ENCODE measurements around the gene TMC3.
"Not testable (repeated sequence)": the region's sequence is repeated elsewhere in the genome, so short reads cannot be mapped to it uniquely, and the experiment has no call there.

Gene TMC3

DNA sequence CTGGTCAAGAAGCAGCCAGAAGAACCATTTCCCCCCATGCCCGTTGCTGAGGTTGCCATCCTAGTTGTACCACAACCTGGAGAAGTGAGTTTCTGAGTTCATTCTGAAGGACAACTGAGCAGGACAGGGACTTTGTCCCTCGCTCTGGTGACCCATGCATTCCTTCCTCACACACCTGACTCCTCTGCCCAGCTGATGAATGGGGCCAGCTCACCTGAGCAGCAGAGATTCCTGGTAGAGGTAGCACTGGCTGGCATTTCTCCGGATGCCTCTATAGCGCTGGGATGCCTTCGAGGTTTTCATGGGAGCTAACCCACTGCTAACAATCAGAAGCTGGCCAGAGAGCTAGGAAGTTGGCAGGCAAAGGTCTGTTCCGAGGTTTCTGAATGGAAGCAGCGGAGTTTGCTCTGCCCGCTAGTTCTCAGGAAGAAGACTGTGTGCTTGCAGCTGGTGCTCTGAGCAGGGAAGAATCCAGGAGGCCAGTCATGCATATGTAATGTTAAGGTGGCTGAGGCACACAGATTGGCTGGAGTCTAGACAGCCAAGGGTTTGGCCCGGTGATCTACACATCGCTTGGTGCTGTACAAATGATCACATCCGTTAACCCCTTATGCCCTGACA, at the start of gene TMC3:
TSS of gene TMC3 (minus strand) at position 439 of the 621 bp plus-strand sequence. CDS start at position 303, 136 bp downstream.
- no peak for DNase-seq (ENCODE audit: low read depth)

DNA sequence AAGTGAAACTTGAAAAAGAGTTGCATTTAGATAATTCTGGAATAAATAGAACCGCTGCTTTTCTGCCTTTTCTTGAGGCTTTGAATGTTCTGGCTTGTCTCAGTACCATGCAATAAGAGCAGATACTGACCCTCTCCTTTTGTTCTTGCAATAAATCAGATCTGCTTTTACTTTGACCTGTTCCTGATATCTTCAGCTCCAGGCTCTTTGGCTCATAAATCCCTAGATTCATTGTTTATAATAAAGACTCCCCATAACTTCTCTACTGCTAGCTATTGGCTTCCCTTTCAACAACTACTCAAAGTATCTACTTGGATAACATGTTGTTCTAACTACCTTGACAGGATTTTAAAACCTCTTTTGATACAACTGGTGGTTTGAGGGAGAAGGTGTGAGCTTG, 47.4 kb upstream of the TMC3 start:
- no peak for DNase-seq (ENCODE audit: low read depth)

DNA sequence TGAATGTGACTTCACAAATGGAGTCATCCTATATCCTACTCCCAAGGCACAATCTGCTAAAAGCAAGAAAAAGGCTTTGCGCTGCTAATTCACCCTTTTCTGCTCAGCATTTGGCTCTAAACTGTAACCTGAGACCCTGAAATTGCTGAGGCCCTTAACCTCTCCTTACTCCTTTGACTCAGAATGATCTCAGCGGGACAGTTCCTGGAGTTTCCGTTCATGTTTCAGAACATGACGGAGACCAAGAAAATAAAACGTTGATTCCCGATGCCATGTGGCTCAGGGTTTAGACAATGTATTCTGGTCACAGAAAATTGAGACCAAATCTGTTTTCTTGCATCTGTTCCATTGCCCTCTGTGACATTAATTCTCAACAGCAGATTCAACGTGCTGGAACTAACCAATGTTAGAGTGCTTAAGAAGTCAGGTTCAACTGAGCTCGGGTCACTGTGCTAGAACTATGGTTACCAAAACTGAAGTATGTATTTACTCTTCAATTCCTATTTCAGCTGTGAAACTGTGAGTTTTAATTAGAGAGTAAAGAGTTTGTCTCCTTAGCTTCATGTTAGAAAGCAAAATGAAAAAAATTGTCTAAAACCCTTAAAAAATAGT, 45.4 kb upstream of the TMC3 start:
- DNase-seq (ENCODE audit: low read depth): no peak

DNA sequence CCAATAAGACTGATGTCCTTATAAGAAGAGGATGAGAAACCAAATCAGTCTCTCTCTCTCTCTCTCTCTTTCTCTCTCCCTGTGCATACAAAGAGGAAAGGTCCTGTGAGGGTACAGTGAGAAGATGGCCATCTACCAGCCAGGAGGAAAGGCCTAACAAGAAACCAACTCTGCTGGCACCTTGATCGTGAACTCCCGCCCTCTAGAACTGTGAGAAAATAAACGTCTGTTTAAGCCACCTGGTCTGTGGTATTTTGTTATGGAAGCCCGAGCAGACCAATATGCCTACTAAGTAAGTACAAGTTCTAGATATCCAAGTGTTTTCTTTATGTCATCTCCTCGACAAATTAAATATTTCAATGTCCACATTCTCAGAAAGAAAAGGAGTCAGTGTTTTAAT, 44.9 kb upstream of the TMC3 start:
- DNase-seq (ENCODE audit: low read depth): no peak

DNA sequence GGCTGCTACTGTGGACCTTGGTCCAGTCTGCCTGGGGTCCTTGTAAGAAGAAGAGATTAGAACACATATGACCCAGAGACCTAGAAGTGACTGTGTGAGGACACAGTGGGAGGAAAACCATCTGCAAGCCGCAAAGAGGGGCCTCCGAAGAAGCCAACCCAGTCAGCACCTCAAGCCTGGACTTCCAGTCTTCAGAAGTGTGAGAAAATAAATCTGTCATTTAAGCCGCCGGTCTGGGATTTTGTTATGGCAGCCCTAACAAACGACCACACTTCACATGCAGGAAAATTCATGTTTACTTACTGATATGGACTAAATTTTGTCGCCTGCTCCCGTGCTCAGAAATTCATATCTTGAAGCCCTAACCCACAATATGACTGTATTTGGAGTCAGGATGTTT, 44.4 kb upstream of the TMC3 start:
- no peak for DNase-seq (ENCODE audit: low read depth)

DNA sequence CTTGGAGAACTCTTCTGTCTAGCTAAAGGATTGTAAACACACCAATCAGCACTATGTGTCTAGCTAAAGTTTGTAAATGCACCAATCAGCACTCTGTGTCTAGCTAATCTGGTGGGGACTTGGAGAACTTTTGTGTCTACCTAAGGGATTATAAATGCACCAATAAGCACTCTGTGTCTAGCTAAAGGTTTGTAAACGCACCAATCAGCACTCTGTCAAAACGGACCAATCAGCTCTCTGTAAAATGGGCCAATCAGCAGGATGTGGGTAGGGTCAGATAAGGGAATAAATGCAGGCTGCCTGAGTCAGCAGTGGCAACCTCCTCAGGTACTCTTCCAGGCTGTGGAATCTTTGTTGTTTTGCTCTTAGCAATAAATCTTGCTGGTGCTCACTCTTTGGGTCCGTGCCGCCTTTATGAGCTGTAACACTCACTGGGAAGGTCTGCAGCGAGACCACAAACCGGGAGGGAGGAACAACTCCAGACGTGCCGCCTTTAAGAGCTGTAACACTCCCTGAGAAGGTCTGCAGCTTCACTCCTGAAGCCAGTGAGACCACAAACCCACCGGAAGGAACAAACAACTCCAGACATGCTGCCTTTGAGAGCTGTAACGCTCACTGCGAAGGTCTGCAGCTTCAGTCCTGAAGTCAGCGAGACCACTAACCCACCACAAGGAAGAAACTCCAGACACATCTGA, 40.4 kb upstream of the TMC3 start:
- DNase-seq (ENCODE audit: low read depth): not testable (repeated sequence)

DNA sequence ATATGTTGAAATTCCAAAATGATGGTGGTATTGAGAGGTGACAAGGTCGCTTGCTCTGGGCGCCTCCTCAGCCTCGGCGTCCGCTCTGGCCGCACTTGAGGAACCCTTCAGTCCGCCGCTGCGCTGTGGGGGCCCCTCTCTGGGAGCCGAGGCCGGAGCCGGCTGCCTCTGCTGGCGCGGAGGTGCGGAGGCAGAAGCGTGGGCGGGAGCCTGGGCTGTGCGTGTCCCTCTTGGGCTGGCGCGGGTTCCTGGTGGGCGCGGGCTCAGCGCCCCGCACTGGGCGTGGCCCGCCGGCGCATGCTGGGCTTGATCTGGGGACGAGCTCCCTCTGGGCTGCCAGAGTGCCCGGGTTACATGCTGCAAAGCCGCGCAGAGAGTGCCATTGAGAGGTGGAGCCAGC, 39.8 kb upstream of the TMC3 start:
- no peak for DNase-seq (ENCODE audit: low read depth)

DNA sequence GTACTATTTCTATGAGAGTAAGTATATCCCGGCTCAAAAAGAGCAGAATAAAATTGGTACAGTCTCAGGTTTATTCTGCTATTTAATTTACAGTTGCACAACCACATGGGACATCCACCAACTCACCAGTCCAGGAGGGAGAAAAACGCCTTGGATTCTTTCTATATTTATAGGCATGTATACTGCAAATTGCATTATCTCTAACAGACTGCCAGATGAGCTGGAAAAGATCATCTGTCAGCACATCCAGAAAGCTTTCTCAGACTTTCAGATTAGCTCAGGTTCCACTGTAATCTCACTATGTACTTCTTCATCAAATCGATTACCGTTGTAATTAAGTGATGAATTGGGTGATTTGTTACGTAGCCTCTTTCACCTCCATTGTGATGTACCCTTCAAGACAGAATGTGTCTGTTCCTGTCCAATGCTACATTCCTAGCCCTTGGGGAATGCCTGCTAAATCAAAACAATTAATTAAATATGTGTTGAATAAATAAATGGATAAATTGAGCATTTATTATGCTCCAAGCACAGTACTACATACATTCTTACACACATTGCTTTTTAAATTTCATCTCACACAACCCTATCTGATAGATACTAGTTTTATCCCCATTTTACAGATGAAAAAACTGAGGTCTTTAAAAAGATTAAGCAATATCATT, 38.1 kb upstream of the TMC3 start:
- no peak for DNase-seq (ENCODE audit: low read depth)

DNA sequence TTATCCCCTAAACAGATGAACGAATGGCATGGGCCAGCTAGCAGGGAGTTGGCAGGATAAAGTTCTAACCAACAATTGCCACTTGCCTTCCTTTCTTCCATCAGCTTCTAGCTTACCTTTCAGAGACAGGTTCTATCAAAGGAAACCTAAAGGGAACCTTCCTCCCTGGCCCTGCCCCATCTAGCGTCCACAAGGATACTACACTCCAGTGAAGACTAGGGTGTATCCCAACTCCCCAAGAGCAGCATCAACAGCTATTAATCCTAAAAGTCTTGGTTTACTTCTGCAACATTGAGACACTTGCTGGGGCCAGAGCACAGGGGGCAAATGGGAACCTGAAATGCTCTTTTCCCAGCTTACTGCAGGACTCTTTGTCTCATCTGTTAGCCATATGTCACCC, 37.0 kb upstream of the TMC3 start:
- no peak for DNase-seq (ENCODE audit: low read depth)

DNA sequence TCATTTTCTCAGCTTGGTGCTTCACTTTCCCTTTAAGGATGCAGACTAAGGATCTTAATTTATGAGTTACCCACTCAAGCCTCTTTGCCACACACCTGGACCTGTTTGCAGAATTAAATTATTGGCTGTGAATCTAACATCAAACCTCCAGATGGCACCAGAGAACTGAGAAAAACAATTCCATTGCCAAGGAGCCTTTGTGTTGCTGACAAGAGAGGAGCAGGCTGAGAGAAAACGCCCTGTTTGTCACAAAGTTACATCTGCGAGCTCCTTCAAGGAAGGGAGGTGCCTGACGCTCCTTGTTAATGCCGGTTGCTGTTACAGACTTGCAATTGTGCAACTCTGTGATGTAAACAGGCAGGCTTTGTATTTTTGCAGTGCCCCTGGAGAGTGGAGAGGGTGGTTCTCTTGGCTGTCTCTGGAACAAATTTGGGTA, 36.3 kb upstream of the TMC3 start:
- no peak for DNase-seq (ENCODE audit: low read depth)

DNA sequence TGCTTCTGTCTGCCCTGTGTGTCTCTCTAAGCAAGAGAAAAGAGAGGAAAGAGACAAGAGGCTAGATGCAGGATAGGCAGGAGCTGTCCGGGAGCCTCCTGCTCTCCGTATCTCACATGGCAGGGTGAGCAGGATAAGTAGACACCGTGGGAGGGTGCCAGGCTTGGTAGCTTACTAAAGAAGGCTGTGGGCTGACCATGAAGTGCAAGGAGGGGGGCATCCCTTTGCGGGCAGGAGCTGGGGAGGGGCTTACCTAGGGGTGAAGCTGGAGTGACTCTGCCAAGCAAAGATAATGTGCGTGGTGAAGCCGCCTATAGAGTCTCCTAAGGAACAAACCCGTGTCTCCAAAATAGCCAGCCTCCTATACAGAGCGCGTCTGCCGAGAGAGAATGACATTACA, 33.7 kb upstream of the TMC3 start:
- no peak for DNase-seq (ENCODE audit: low read depth)

DNA sequence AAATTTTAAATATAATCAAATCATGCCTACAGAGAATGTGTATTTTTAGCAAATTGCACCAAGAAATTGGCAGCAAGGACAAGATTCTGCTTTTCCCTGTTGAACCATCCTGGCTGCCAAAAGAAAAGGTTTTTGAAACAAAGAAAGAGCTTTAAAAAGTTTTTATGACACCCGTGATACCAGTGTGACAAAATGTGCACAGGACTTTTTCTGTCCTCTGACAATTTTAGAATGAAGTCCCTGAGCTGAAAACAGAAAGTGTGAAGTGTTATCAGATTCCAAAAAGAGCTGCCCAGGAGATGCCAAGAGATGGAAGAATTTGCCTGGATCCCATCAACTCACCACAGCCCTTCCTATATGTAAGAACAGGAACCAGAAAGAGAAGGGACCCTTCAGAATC, 33.2 kb upstream of the TMC3 start:
- no peak for DNase-seq (ENCODE audit: low read depth)

DNA sequence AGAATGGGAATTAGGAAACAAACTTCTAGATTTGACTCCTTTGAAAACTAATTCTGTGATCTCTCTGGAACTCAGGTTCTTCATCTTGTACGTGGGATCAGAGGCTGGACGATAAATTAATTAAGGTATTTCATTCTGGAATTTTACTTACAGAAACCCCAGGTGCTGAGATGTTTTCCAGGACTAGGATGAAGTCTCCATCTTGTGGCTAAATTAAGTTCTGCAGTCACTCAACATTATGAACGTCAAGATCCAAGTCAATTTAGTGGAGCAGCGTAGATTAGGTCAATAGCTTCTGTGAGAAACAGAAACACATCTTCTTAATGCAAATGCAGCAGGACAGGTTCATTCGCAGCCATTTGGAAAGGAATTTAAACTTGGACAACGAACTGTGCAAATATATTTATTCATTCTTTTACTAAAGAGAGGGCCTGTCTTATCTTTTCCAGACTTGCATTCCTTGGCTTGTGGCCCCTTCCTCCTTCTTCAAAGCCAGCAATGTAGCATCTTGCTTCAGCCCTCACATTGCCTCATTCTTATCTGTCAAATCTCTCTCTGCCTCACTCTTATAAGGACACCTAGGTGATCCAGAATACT, 26.7 kb upstream of the TMC3 start:
- DNase-seq (ENCODE audit: low read depth): no peak

DNA sequence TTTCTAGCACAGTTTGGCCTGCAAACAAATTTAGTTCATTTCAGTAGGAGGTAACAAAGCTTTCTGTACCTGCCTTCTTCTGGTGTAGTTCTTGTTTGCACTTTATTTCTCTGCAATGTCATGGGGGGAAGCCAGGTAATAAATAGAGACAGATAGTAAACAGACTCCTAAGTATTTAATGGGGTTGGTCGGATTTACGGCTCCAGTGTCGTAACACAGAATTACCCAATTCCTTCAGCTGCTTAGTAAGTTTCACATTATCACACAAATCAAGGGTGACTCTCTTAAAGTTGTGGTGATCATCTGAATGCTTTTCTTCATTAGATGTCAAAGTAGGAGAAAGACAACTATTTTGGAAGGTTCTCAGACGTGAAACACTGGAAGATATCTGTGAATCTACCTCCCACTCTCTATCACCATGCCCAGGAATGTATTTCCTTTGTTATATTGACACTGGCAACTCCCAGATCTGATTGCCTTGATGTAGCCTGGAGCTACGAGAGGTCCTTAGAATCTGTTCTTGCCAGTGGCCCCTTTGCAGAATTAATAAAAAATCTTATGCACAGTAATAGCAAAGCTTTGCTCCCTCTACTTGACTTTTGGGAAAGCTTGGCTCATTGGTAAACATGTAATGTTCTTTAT, 25.0 kb upstream of the TMC3 start:
- no peak for DNase-seq (ENCODE audit: low read depth)

DNA sequence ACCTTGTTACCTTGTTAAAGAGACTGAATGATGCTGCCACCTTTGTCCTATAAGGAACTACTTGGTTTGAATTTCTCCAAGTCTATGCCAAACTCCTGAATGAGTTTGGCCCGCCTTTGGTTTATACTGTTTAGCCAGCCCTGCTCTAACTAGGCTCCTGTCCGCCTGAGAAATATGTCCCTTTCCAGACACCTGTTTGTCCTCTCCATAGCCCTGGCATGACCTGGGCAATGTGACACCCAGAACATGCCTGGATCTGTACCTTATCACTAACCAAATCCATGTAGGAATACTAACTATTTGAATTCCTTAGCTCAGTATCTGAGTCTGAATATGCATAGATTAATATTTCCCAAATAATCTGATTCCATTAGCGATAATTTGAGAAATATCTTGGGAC, 24.4 kb upstream of the TMC3 start:
- no peak for DNase-seq (ENCODE audit: low read depth)

DNA sequence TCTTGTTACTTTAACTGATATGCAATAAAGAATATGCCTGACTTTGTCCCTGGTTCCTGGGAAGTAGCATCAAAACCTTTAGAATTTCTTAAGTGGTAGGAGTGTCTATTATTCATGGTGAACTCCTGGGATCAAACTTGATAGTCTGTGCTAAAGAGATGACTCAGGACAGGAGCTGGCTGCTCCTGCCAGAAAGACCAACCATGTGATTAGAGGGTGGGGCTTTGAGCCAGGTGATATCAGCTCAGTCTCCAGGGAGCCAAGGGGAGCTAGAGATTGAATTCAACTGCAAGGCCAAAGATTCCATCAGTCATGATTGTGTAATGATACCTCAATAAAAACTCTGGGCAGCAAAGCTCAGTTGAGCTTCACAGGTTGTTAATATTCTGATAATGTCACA, 20.6 kb upstream of the TMC3 start:
- no peak for DNase-seq (ENCODE audit: low read depth)

DNA sequence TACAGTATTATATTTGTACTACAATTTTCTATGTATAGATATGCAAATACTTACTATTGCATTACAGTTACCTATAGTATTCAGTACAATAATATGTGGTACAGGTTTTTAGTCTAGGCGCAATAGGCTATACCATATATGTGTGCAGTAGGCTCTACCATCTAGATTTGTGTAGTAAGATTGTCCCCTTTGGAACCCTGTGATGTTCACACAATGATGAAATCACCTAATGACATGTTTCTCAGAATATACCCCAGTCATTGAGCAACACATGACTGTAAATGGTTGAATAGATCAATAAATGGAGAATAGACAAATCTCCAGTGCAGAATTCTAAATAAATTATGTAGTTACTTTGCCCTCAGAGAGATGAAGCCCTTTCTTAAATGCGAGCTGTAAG, 17.6 kb upstream of the TMC3 start:
- DNase-seq (ENCODE audit: low read depth): no peak

DNA sequence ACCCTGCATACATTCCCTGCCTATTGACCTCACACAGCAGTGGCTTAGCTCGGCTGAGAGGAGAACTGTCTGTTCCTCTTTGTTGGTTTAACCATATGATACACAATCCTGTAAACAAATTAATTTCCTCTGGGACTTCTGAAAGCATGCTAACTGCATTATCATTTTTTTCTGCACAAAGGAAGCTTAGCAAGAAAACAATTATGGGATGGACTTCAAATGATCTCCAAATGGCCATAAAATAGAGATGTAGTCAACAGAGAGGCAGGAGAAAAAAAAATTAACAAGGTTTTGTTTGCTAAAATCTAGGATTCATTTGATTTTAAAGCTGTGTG, 14.4 kb upstream of the TMC3 start:
- DNase-seq (ENCODE audit: low read depth): no peak

DNA sequence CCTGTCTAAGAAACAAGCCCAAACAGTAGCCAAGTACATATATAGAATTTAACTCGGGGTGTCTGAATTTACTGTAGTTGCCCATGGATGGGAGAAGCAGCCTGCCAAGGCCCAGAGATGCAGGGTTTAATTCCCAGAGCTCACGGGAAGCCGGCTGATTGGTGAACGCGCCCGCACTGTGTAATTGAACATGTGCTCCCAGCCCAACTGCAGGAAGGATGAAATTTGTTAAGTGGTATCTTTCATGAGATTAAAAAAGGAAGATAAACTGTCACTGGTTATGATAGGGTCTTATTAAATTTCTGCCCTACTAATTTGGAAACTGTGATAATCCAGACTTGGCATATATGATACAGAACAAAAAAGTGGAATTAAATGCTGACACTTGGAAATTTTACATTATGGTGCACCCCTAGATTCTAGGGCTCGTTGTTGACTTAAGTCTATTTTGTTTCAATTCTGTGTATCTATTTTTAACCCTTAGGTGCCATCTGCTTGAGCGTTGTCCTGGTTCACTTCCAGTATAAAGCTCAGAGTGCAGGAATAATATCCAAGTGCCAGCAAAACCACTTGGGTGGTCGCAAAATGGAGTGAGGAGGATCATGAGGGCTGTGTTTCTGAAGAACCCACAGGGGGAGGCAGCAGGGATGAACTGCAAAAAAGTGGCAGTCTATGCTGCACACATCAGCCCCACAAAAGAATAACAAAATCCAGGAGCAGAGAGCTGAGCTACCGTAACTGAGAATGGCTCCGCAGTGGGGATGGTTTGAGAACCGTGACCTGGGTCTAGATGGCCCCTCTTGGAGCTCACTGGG, 13.8 kb upstream of the TMC3 start:
- DNase-seq (ENCODE audit: low read depth): no peak

DNA sequence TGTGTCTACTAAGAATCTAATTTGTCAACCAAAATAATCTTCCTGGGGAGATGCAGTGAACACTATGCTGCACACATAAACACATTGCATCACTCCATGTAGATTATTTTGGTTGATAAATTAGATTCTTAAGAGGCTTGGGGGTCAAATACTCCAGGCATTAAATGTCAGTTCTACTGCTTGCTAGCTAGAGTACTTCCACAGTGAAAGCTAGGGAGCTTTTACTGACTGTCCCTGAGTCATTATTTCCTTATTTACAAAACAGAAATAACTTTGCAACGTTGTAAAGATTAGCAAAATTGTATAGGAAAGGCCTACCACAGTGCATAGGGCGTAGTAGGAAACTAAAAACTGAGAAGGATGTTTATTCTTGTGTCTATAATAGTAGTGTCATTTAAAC, 12.9 kb upstream of the TMC3 start:
- DNase-seq (ENCODE audit: low read depth): no peak

DNA sequence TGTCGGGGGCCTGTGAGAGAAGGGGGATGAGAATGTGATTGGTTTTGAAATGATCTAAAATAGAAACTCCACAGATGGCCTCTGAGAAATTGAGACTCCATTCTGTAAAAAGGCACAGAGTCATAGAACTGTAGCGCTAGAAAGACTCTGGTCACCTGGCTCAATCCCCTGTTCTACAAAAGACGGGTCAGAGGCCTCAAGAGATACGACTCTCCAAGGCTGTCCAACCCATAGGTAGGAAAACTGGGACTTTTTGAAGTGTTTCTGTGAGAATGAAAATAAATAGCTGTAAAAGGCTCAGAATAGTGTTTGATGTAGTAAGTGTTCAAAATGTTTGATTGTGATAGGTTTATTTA, 11.7 kb upstream of the TMC3 start:
- no peak for DNase-seq (ENCODE audit: low read depth)

Data from activated gamma-delta T cell treated with anti-CD3 and anti-CD28 coated beads, Interleukin-2, amount 50 U/mL, for 16 hours (primary cell).